Right lobe of liver (tissue), 4 donors: ENCODE measurements around the gene ADARB2.

Experiments
- CTCF ChIP-seq, 4 donors: fragments of 200-600 bp in 3 of 4; fragments of 450-650 bp in 1 of 4; IDR thresholded peaks; one replicate each; pipeline versions ENCODE4 v1.5.1 to v1.8.0; 2016 to 2022; ENCODE audit warnings: antibody characterized with exemption in 4 of 4, mild to moderate bottlenecking in 2 of 4
- POLR2A ChIP-seq: fragments of 450-650 bp; IDR thresholded peaks from one replicate; pipeline ENCODE4 v1.6.1; 2017; ENCODE audit warnings: antibody characterized with exemption, mild to moderate bottlenecking
- donor health status: DM: no; HTN: no; CAD: no.
- donor health status: DM: no; HTN: no; CAD: no.
- donor health status: DM: no; HTN: yes; CAD: no.

- no peak for TF ChIP-seq CTCF (IDR thresholded peaks at IDR 0.05)
- no peak for TF ChIP-seq POLR2A
These were observed 463.1 kb downstream of the ADARB2 start for GRCh38 chr10:1274111-1274661.
